Measurements from ENCODE around the gene SZT2.
"Not testable (repeated sequence)": the region's sequence is repeated elsewhere in the genome, so short reads cannot be mapped to it uniquely, and the experiment has no call there.

Gene SZT2

GRCh38 chr1:43495204-43495603 is 105.5 kb downstream of the SZT2 start:
- Mint-ChIP-seq H3K4me3 (no peak overlapping the region), H3K9me3 (peaks cover 15% of the 10 kb centered on the region), H3K27ac (no peak overlapping the region), H3K4me1 (peaks cover 14% of the 10 kb centered on the region), H3K27me3 (ENCODE audit: low read depth) (peaks cover 4% of the 10 kb centered on the region), H3K36me3 (ENCODE audit: low read depth) (no peaks in the 10 kb centered on the region)
- TF ChIP-seq CTCF (IDR thresholded peaks at IDR 0.05; ENCODE audit: unreplicated experiment in 3 of 3), result no peak

- peaks cover 3% of the 10 kb centered on the region for H3K9me3 Mint-ChIP-seq
- H3K4me3 Mint-ChIP-seq, result no peak overlapping the region
- H3K27ac Mint-ChIP-seq, result no peak overlapping the region
- H3K36me3 Mint-ChIP-seq (ENCODE audit: low read depth), result no peaks in the 10 kb centered on the region
- H3K4me1 Mint-ChIP-seq, result no peaks in the 10 kb centered on the region
- TF ChIP-seq CTCF (IDR thresholded peaks at IDR 0.05; ENCODE audit: unreplicated experiment in 3 of 3), result no peak
- peaks cover 4% of the 10 kb centered on the region for H3K27me3 Mint-ChIP-seq (ENCODE audit: low read depth)
Observed at GRCh38 chr1:43499898-43500297, 110.2 kb downstream of the SZT2 start.

GRCh38 chr1:43501806-43502205 is 112.1 kb downstream of the SZT2 start:
- not testable (repeated sequence) for H3K27me3 Mint-ChIP-seq (ENCODE audit: low read depth); H3K9me3 Mint-ChIP-seq; H3K4me1 Mint-ChIP-seq; H3K27ac Mint-ChIP-seq; H3K4me3 Mint-ChIP-seq; H3K36me3 Mint-ChIP-seq (ENCODE audit: low read depth)

GRCh38 chr1:43503534-43503933 is 113.8 kb downstream of the SZT2 start:
- no peaks in the 10 kb centered on the region for H3K27me3 Mint-ChIP-seq (ENCODE audit: low read depth)
- no peak overlapping the region for H3K27ac Mint-ChIP-seq
- TF ChIP-seq CTCF (IDR thresholded peaks at IDR 0.05; ENCODE audit: unreplicated experiment in 3 of 3), result no peak
- no peaks in the 10 kb centered on the region for H3K36me3 Mint-ChIP-seq (ENCODE audit: low read depth)
- peaks cover 3% of the 10 kb centered on the region for H3K9me3 Mint-ChIP-seq
- no peaks in the 10 kb centered on the region for H3K4me1 Mint-ChIP-seq
- no peak overlapping the region for H3K4me3 Mint-ChIP-seq

Data from nephron (organoid).